A549 (cell line): Measurements from ENCODE around the gene KLHL11. TPM values are rescaled to one million over a fixed set of nuclear protein-coding genes. Genes with fewer than 3 reads are reported as not detected.

ENCODE experiments used
- ATAC-seq, 2 experiments: fragments of 200-7000 bp in 1 of 2; fragments of >200 bp in 1 of 2; cut with Nextera tagmentation in 1 of 2; cut with Tn5 transposase in 1 of 2; 3 replicates each; pipeline versions ENCODE4 v1.8.0 to v1.9.1; 2018 to 2020; ENCODE audit warnings: mild to moderate bottlenecking in 1 of 2, moderate library complexity in 1 of 2
- CTCF ChIA-PET: fragments of 300-600 bp; sonication (Branson Sonifier 250); formaldehyde crosslinking; extraction: SDS; loops from one replicate; lab custom pipeline; 2021; ENCODE audit warnings: antibody characterized with exemption, inconsistent platforms; lab: Yijun Ruan, JAX
- POLR2A ChIA-PET: fragments of 350-600 bp; formaldehyde crosslinking; extraction: SDS; loops from one replicate; lab custom pipeline; 2021; ENCODE audit warnings: antibody characterized with exemption, inconsistent platforms; lab: Yijun Ruan, JAX
- DNase-seq, 2 experiments: peaks; one replicate each; pipeline versions ENCODE4 v3.0.0 to v3.0.0-alpha.2; 2011 to 2016; ENCODE audit warnings: low read depth in 1 of 2, low spot score in 1 of 2
- FAIRE-seq: peaks from 2 replicates; lab custom pipeline; 2011; peaks lifted over from hg19 to GRCh38; lab: Jason Lieb, UNC
- H3K27ac ChIP-seq, 2 experiments: fragments of >200 bp; sonication (Bioruptor Twin); formaldehyde crosslinking; 3 replicates each; pipeline ENCODE4 v1.5.1; 2016 to 2017
- H3K4me1 ChIP-seq: fragments of >200 bp; sonication (Bioruptor Twin); formaldehyde crosslinking; 3 replicates; pipeline ENCODE4 v1.6.1; 2016
- H3K4me2 ChIP-seq: fragments of >200 bp; sonication (Bioruptor Twin); formaldehyde crosslinking; 3 replicates; pipeline ENCODE4 v1.6.1; 2016
- H3K4me3 ChIP-seq: fragments of >200 bp; sonication (Bioruptor Twin); formaldehyde crosslinking; 3 replicates; pipeline ENCODE4 v1.5.1; 2016
- H3K9me3 ChIP-seq: fragments of >200 bp; sonication (Bioruptor Twin); formaldehyde crosslinking; 3 replicates; pipeline ENCODE4 v1.6.1; 2016
- ATOH8 ChIP-seq: fragments of 250-450 bp; sonication (Bioruptor Pico); IDR thresholded peaks from 2 replicates; pipeline ENCODE4 v1.5.0; 2020; ENCODE audit warnings: low read depth, mild to moderate bottlenecking, moderate library complexity
- BHLHE40 ChIP-seq: IDR thresholded peaks from 2 replicates; pipeline ENCODE4 v1.6.1; 2012; ENCODE audit warnings: low read depth, low read length, inconsistent platforms
- CBX2 ChIP-seq: fragments of 200-600 bp; sonication (generic); IDR thresholded peaks from 2 replicates; pipeline ENCODE4 v1.6.1; 2016; ENCODE audit warnings: low read depth, mild to moderate bottlenecking, borderline replicate concordance
- CBX8 ChIP-seq: fragments of 200-600 bp; sonication (generic); IDR thresholded peaks from 2 replicates; pipeline ENCODE4 v1.6.1; 2016
- CTCF ChIP-seq: fragments of >200 bp; sonication (Bioruptor Twin); formaldehyde crosslinking; IDR thresholded peaks from 3 replicates; pipeline ENCODE4 v1.5.1; 2016
- EHF ChIP-seq: fragments of 250-450 bp; sonication (Bioruptor Pico); IDR thresholded peaks from 2 replicates; pipeline ENCODE4 v1.5.0; 2020; ENCODE audit warnings: mild to moderate bottlenecking
- ESRRA ChIP-seq: fragments of 150-350 bp; IDR thresholded peaks from 2 replicates; pipeline ENCODE4 v1.6.1; 2014; ENCODE audit warnings: mild to moderate bottlenecking, low read length, borderline replicate concordance
- FOSB ChIP-seq: fragments of 250-450 bp; sonication (Bioruptor Pico); IDR thresholded peaks from 2 replicates; pipeline ENCODE4 v1.5.0; 2020; ENCODE audit warnings: mild to moderate bottlenecking, moderate library complexity
- FOSL2 ChIP-seq, 2 experiments: fragments of 450-650 bp in 1 of 2; fragments of >200 bp in 1 of 2; sonication (Bioruptor Twin) in 1 of 2; formaldehyde crosslinking; IDR thresholded peaks; 2 replicates each; pipeline versions ENCODE4 v1.5.0 to v1.6.1; 2016 to 2020; ENCODE audit warnings: mild to moderate bottlenecking in 1 of 2, moderate library complexity in 1 of 2
- HEYL ChIP-seq: fragments of 250-450 bp; sonication (Bioruptor Pico); IDR thresholded peaks from 2 replicates; pipeline ENCODE4 v1.8.0; 2021; ENCODE audit warnings: mild to moderate bottlenecking, moderate library complexity
- HMGXB4 ChIP-seq: fragments of 250-450 bp; sonication (Bioruptor Pico); IDR thresholded peaks from 2 replicates; pipeline ENCODE4 v1.5.0; 2021; ENCODE audit warnings: mild to moderate bottlenecking, moderate library complexity, borderline replicate concordance
- JUN ChIP-seq, 2 experiments: fragments of >200 bp; sonication (Bioruptor Twin); formaldehyde crosslinking; IDR thresholded peaks; 2 replicates in 1 of 2; 3 replicates in 1 of 2; pipeline ENCODE4 v1.6.1; 2016 to 2017
- KDM1A ChIP-seq: fragments of 200-600 bp; sonication (generic); IDR thresholded peaks from 2 replicates; pipeline ENCODE4 v1.6.1; 2016; ENCODE audit warnings: low read depth, mild to moderate bottlenecking
- KDM5A ChIP-seq: fragments of 200-600 bp; sonication (generic); IDR thresholded peaks from 2 replicates; pipeline ENCODE4 v1.6.1; 2016; ENCODE audit warnings: antibody characterized with exemption, mild to moderate bottlenecking
- MYC ChIP-seq: IDR thresholded peaks from 2 replicates; pipeline ENCODE4 v1.6.1; 2012; ENCODE audit warnings: mild to moderate bottlenecking, inconsistent platforms, low read length, improper control_type of control experiment, borderline replicate concordance
- NPAS2 ChIP-seq: fragments of 250-450 bp; sonication (Bioruptor Pico); IDR thresholded peaks from 2 replicates; pipeline ENCODE4 v1.8.0; 2022; ENCODE audit warnings: mild to moderate bottlenecking, moderate library complexity, borderline replicate concordance
- NR3C1 ChIP-seq: fragments of >200 bp; sonication (Bioruptor Twin); formaldehyde crosslinking; IDR thresholded peaks from 3 replicates; pipeline ENCODE4 v1.6.1; 2017
- PBX3 ChIP-seq: IDR thresholded peaks from 2 replicates; pipeline ENCODE4 v1.6.1; 2012
- POLR2A ChIP-seq: IDR thresholded peaks from 2 replicates; pipeline ENCODE4 v1.6.1; 2012; ENCODE audit warnings: mild to moderate bottlenecking, low read length
- POLR2AphosphoS2 ChIP-seq: conservative IDR thresholded peaks from 2 replicates; pipeline ENCODE4 v1.6.1; 2012; ENCODE audit warnings: low read length, improper control_type of control experiment, inconsistent platforms
- RAD21 ChIP-seq, 2 experiments: fragments of >200 bp in 1 of 2; sonication (Bioruptor Twin) in 1 of 2; formaldehyde crosslinking in 1 of 2; IDR thresholded peaks in 1 of 2; conservative IDR thresholded peaks in 1 of 2; 2 replicates in 1 of 2; 3 replicates in 1 of 2; pipeline ENCODE4 v1.6.1; 2012 to 2018; ENCODE audit warnings: inconsistent platforms in 1 of 2
- RNF2 ChIP-seq: fragments of 200-600 bp; sonication (generic); IDR thresholded peaks from 2 replicates; pipeline ENCODE4 v1.6.1; 2016; ENCODE audit warnings: low read depth, mild to moderate bottlenecking, antibody characterized with exemption, moderate library complexity, borderline replicate concordance
- SMC3 ChIP-seq: fragments of >200 bp; sonication (Bioruptor Twin); formaldehyde crosslinking; IDR thresholded peaks from 3 replicates; pipeline ENCODE4 v1.6.1; 2018; ENCODE audit warnings: inconsistent platforms
- TFCP2L1 ChIP-seq: fragments of 250-450 bp; sonication (Bioruptor Pico); IDR thresholded peaks from 2 replicates; pipeline ENCODE4 v1.5.0; 2021; ENCODE audit warnings: mild to moderate bottlenecking
- TP53 ChIP-seq: fragments of 250-450 bp; sonication (Bioruptor Pico); IDR thresholded peaks from 2 replicates; pipeline ENCODE4 v1.5.0; 2021; ENCODE audit warnings: mild to moderate bottlenecking, moderate library complexity
- ZC3H11A ChIP-seq: fragments of 450-650 bp; IDR thresholded peaks from 2 replicates; pipeline ENCODE4 v1.6.1; 2014; ENCODE audit warnings: antibody characterized with exemption, mild to moderate bottlenecking
- WGBS: methylation state at CpG from one replicate; pipeline ENCODE4 v1.1.6; 2017; ENCODE audit errors: missing lambda C conversion rate; 5-methylcytosine and 5-hydroxymethylcytosine counted together
- polyA plus RNA-seq, 4 experiments: library from polyadenylated mRNA; depleted of rRNA in 3 of 4; stranded (reverse); fragments of >200 nt; fragmentation: RNase III in 1 of 4; extraction: RNeasy Plus Mini Kit Qiagen cat#74134 plus additional on column Dnase treatment in 1 of 4; gene quantifications; 2 replicates in 3 of 4; 3 replicates in 1 of 4; pipeline ENCODE4 v1.2.3, GENCODE V29; 2011 to 2017

KLHL11 gene
- polyA plus RNA-seq, 2 of the 4 experiments (the other 2 are of a cell fraction) = 3.8 to 12.7 TPM

- CTCF ChIA-PET = interaction anchor here (0.9 kb wide), 1 partner anchor 80 kb away, joined by 3 read pairs; no protein-coding TSS in a partner anchor
- Histone ChIP-seq H3K4me1 (peaks cover 13% of the 10 kb centered on the region), H3K27ac (no peak overlapping the region), H3K9me3 (no peaks in the 10 kb centered on the region), H3K4me2 (no peak overlapping the region), H3K4me3 (no peak overlapping the region)
- FAIRE-seq (no peak), ATAC-seq (no peak), DNase-seq (no peak)
- POLR2A ChIA-PET = no interaction called here
- 95% methylated on average over 19 of the region's 20 CpGs for WGBS
- no peak for TF ChIP-seq TFCP2L1
- TF ChIP-seq PBX3 = no peak
- TF ChIP-seq FOSB (CRISPR knock-in tag) = no peak
- no peak for TF ChIP-seq EHF (CRISPR knock-in tag)
- no peak for TF ChIP-seq BHLHE40
- no peak for TF ChIP-seq POLR2AphosphoS2
- no peak for TF ChIP-seq ESRRA
- no peak for TF ChIP-seq HEYL (CRISPR knock-in tag)
- TF ChIP-seq CTCF = no peak
- no peak for TF ChIP-seq ZC3H11A
- no peak for TF ChIP-seq TP53 (CRISPR knock-in tag)
- TF ChIP-seq CBX8 = no peak
- TF ChIP-seq CBX2 = no peak
- TF ChIP-seq SMC3 = no peak
- TF ChIP-seq NPAS2 (CRISPR knock-in tag) = no peak
- TF ChIP-seq FOSL2 (IDR thresholded peaks at IDR 0.05) = no peak
- TF ChIP-seq FOSL2 (CRISPR knock-in tag; IDR thresholded peaks at IDR 0.05) = no peak
- no peak for TF ChIP-seq RAD21 (conservative IDR thresholded peaks at IDR 0.05 in 1 of 2, IDR thresholded peaks at IDR 0.05 in 1 of 2)
Measured at GRCh38 chr17:41818024-41818423, 47.2 kb downstream of the KLHL11 start.

- ChIA-PET POLR2A (no interaction called here), CTCF (interaction anchor here (1.1 to 2.4 kb wide), 4 partner anchors 12 to 79 kb away, joined by 3 to 10 read pairs (median 4); no protein-coding TSS in a partner anchor)
Measured at GRCh38 chr17:41816637-41817320, 48.4 kb downstream of the KLHL11 start.

More at GRCh38 chr17:41816637-41817320, 48.4 kb downstream of the KLHL11 start:
- FAIRE-seq (no peak), ATAC-seq (no peak), DNase-seq (no peak)
- no peak overlapping the region for H3K4me2 ChIP-seq
- no peaks in the 10 kb centered on the region for H3K9me3 ChIP-seq
- peaks cover 13% of the 10 kb centered on the region for H3K4me1 ChIP-seq
- WGBS = 95% methylated on average over 21 of the region's 23 CpGs
- H3K27ac ChIP-seq = no peak overlapping the region
- H3K4me3 ChIP-seq = no peak overlapping the region
- no peak for TF ChIP-seq KDM5A
- no peak for TF ChIP-seq MYC
- no peak for TF ChIP-seq NR3C1
- TF ChIP-seq ATOH8 (CRISPR knock-in tag) = no peak
- no peak for TF ChIP-seq RNF2
- no peak for TF ChIP-seq SMC3
- TF ChIP-seq BHLHE40 = no peak
- TF ChIP-seq HMGXB4 = no peak
- TF ChIP-seq HEYL (CRISPR knock-in tag) = no peak
- no peak for TF ChIP-seq PBX3
- no peak for TF ChIP-seq TFCP2L1
- TF ChIP-seq FOSB (CRISPR knock-in tag) = no peak
- TF ChIP-seq KDM1A = no peak
- no peak for TF ChIP-seq POLR2A
- no peak for TF ChIP-seq JUN (IDR thresholded peaks at IDR 0.05)
- no peak for TF ChIP-seq TP53 (CRISPR knock-in tag)
